AG08396 (cell line): ENCODE results near the gene RALB.

Experiments
- DNase-seq: peaks from one replicate; pipeline ENCODE4 v3.0.0; 2012; ENCODE audit warnings: low spot score, mixed read lengths

Gene RALB

GRCh38 chr2:120338015-120338414, 85.4 kb downstream of the RALB start:
- no peak for DNase-seq

- DNase-seq: no peak
Measured at GRCh38 chr2:120341977-120342376, 89.3 kb downstream of the RALB start.

DNA sequence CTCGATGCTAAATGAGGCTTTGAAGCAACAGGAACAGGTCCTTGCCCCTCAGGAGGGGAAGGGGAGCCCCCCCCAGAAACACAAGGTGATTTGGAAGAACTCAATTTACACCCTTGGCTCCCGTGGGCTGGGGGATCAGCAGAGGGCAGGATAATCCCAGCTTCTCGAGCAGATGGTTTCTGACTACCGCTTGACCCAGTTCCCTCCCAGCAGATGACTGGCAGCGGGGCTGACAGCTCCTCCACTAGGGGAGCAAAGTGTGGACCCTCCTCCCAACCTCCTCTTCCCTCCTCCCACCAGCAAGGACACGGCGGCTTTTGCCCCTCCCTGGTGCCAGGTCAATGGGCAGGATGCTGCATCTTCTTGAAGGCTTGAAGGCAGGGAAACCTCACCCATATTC, 89.8 kb downstream of the RALB start:
- no peak for DNase-seq

DNA sequence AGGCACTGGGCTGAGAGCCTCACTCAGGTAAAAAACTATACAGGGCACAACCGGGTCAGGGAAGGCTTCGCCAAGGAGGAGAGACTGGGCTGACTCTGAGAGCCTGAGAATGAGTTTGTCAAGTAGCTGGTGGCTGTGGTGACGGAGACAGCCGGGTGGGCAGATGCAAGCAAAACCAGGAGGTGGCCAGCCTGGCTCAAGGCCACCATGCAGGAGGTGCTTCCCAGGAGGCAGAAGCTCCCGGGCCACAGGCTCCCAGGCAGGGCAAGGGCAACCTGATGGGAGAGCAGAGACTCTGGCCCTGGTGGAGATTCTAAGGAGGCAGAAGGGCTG, 90.4 kb downstream of the RALB start:
- no peak for DNase-seq

- DNase-seq: peak; percentile 91
Measured at GRCh38 chr2:120343433-120344105, 90.9 kb downstream of the RALB start.
